ENCODE data around the gene ZNF821.
"Not testable (repeated sequence)": the region's sequence is repeated elsewhere in the genome, so short reads cannot be mapped to it uniquely, and the experiment has no call there.

Gene ZNF821

GRCh38 chr16:71902656-71903365 lies 18.8 kb upstream of the ZNF821 start:
- DNase-seq (ENCODE audit: low read depth): no peak

GRCh38 chr16:71899171-71899570 lies 15.2 kb upstream of the ZNF821 start:
- no peak for DNase-seq (ENCODE audit: low read depth)

- DNase-seq (ENCODE audit: low read depth): no peak
These were observed 12.9 kb upstream of the ZNF821 start for GRCh38 chr16:71896764-71897368.

GRCh38 chr16:71895679-71896365 lies 11.8 kb upstream of the ZNF821 start:
- DNase-seq (ENCODE audit: low read depth): no peak

- DNase-seq (ENCODE audit: low read depth): peak; percentile 90
These were observed 11.1 kb upstream of the ZNF821 start, which contains the start of gene IST1 for GRCh38 chr16:71894921-71895678. IST1 (plus strand) TSS chr16:71895531; CDS start chr16:71915641, 20,110 bp downstream.

GRCh38 chr16:71894229-71894920 lies 10.4 kb upstream of the ZNF821 start:
- no peak for DNase-seq (ENCODE audit: low read depth)

GRCh38 chr16:71893888-71894228 lies 9.9 kb upstream of the ZNF821 start:
- DNase-seq (ENCODE audit: low read depth): no peak

GRCh38 chr16:71889147-71889546 lies 5.2 kb upstream of the ZNF821 start:
- no peak for DNase-seq (ENCODE audit: low read depth)

- no peak for DNase-seq (ENCODE audit: low read depth)
These were observed 1.3 kb upstream of the ZNF821 start for GRCh38 chr16:71885261-71885650.

GRCh38 chr16:71883168-71883848 lies 674 bp downstream of the ZNF821 start:
- no peak for DNase-seq (ENCODE audit: low read depth)

GRCh38 chr16:71882505-71883167 lies 1.3 kb downstream of the ZNF821 start:
- no peak for DNase-seq (ENCODE audit: low read depth)

GRCh38 chr16:71880176-71880575 lies 3.8 kb downstream of the ZNF821 start:
- DNase-seq (ENCODE audit: low read depth): no peak

GRCh38 chr16:71878911-71879310 lies 5.1 kb downstream of the ZNF821 start:
- no peak for DNase-seq (ENCODE audit: low read depth)

GRCh38 chr16:71873199-71873598 lies 10.8 kb downstream of the ZNF821 start:
- no peak for DNase-seq (ENCODE audit: low read depth)

GRCh38 chr16:71870818-71871217 lies 13.2 kb downstream of the ZNF821 start:
- DNase-seq (ENCODE audit: low read depth): no peak

GRCh38 chr16:71869089-71869488 lies 14.9 kb downstream of the ZNF821 start:
- no peak for DNase-seq (ENCODE audit: low read depth)

GRCh38 chr16:71867939-71868338 lies 16.0 kb downstream of the ZNF821 start:
- no peak for DNase-seq (ENCODE audit: low read depth)

- not testable (repeated sequence) for DNase-seq (ENCODE audit: low read depth)
These were observed 16.8 kb downstream of the ZNF821 start for GRCh38 chr16:71867175-71867574.

GRCh38 chr16:71865173-71865863 lies 18.7 kb downstream of the ZNF821 start:
- no peak for DNase-seq (ENCODE audit: low read depth)

- no peak for DNase-seq (ENCODE audit: low read depth)
These were observed 20.0 kb downstream of the ZNF821 start for GRCh38 chr16:71863995-71864394.

Measured in HS-5 (cell line).